Forelimb muscle (tissue), 1 donor: ENCODE results near the gene UNC80. TPM values are rescaled to one million over a fixed set of nuclear protein-coding genes. Genes with fewer than 3 reads are reported as not detected.
"Not testable (repeated sequence)": the region's sequence is repeated elsewhere in the genome, so short reads cannot be mapped to it uniquely, and the experiment has no call there.

Source experiments
- DNase-seq: peaks from one replicate; pipeline ENCODE4 v3.0.0-alpha.2; 2013; ENCODE audit warnings: low read depth
- polyA plus RNA-seq: library from polyadenylated mRNA; unstranded; fragments of 120-200 nt; gene quantifications from one replicate; pipeline ENCODE4 v1.2.1, GENCODE V29; 2013; ENCODE audit not compliant: insufficient read length

The UNC80 gene
- polyA plus RNA-seq: 2.4 TPM

- DNase-seq: peak; percentile 31
Observed at GRCh38 chr2:209771474-209772289, at the start of gene UNC80. UNC80 (plus strand) TSS chr2:209771832; CDS start chr2:209772073, 241 bp downstream.

GRCh38 chr2:209726311-209726710 is 45.3 kb upstream of the UNC80 start:
- DNase-seq: no peak

- DNase-seq: no peak
Observed at GRCh38 chr2:209727077-209727476, 44.6 kb upstream of the UNC80 start.

GRCh38 chr2:209734805-209735204 is 36.8 kb upstream of the UNC80 start:
- DNase-seq: no peak

- DNase-seq: no peak
Observed at GRCh38 chr2:209741953-209742352, 29.7 kb upstream of the UNC80 start.

- no peak for DNase-seq
Observed at GRCh38 chr2:209753020-209753419, 18.6 kb upstream of the UNC80 start.

DNA sequence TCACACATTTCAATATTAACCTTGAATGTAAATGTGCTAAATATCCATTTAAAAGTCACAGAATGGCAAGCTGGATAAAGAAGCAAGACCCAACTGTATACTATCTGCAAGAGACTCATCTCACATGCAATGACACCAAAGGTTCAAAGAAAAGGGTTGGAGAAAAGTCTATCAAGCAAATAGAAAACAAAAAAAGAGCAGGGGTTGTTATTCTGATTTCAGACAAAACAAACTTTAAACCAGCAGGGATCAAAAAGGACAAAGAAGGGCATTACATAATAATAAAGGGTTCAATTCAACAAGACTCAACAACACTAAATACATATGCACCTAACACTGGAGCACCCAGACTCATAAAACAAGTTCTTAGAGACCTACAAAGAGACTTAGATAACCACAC is 14.5 kb upstream of the UNC80 start:
- no peak for DNase-seq

DNA sequence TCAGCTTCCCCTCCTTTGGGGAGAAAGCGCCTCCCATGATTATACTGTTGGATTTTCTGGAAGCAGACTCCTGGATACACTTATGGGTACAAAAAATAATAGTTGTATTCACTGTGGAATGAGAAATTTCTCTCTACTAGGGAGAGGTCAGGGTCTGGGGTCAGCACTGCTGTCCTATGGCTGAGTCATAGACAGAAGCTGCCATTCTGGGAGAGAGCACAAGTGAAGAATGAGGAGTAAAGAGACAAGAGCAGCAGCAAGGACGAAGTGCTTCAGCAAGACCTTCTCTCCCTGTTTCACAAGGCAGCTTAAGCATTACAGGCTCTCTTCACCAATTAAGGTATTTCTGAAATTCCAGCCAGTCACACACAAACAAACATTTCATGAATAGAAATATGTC is 10.1 kb upstream of the UNC80 start:
- DNase-seq: no peak

GRCh38 chr2:209762563-209762962 is 9.1 kb upstream of the UNC80 start:
- no peak for DNase-seq

GRCh38 chr2:209763106-209763505 is 8.5 kb upstream of the UNC80 start:
- DNase-seq: no peak

- DNase-seq: no peak
Observed at GRCh38 chr2:209766613-209767012, 5.0 kb upstream of the UNC80 start.

DNA sequence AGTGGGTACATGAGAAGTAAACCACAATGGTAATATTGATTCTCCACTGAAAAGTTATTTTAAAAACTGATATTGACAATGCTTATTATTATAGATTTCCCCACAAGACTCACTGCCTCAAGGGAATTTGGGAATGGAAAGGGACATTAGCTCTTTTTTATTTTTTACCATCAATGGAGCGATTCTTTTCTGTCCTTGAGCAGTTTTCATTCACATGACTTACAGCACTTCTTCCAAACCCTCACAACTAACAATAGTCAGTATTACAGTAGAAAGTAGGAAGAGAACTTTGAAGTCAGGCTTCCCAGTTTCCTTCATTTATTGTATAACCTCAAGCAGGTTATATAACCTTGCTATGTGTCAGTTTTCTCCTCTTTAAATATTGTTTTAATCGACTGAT is 4.3 kb upstream of the UNC80 start:
- DNase-seq: no peak

GRCh38 chr2:209768557-209768956 is 3.1 kb upstream of the UNC80 start:
- DNase-seq: no peak

DNA sequence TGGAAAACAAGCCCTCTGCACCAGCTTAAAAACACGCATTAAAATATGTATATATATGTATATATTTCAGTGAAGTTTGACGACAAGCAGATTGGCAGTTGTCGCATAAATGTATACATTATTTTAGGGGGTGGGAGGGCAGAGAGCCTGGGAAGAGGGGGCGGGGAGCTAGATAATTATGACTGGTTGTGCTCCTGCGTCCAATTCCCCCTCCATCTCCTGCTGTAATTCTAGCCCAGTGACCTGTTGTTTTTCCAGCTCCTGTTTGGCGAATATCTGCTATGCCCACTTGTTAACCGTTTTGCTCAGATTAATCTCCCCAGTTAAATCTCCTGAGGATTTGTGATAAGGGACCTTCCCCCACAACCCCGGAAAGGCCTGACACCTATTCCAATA is 656 bp downstream of the UNC80 start:
- no peak for DNase-seq

DNA sequence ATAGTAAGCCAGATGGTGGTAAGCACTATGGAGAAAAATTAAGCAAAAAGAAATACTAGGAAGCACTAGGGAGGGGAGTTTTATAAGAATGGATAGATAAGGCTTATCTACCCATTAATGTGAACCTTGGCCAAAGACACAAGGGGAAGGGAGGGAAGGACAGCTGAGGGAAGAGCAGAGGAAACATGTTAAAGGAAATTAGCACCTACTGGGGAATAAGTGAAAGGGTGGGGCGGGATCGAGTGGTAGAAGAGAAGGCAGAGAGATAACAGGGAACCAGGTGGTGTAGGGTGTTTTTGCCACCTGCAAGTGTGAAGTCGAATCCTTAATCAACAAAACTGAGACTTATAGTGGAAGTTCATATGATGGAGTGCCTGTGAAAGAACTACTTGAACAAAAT is 1.7 kb downstream of the UNC80 start:
- DNase-seq: no peak

GRCh38 chr2:209787416-209787815 is 15.8 kb downstream of the UNC80 start:
- DNase-seq: no peak

- DNase-seq: no peak
Observed at GRCh38 chr2:209788925-209789324, 17.3 kb downstream of the UNC80 start.

- DNase-seq: no peak
Observed at GRCh38 chr2:209790066-209790728, 18.6 kb downstream of the UNC80 start.

- DNase-seq: no peak
Observed at GRCh38 chr2:209791151-209791550, 19.5 kb downstream of the UNC80 start.

- DNase-seq: not testable (repeated sequence)
Observed at GRCh38 chr2:209795425-209795824, 23.8 kb downstream of the UNC80 start.

DNA sequence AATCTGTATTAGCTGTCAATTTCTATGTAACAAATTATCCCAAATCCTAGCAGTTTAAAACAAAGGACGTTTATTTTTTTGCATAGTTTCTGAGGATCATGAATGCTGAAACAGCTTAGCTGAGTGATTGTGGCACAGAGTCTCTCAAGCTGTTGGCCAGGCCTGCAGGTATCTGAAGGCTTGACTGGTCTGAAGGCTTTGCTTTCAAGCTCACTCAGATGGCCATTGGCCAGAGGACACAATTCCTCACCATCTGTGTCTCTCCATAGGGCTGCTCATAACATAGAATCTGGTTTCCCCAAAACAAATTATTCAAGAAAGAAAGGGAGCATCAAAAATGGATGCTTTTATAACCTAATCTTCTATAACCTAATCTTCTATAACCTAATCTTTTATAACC is 33.7 kb downstream of the UNC80 start:
- DNase-seq: no peak

DNA sequence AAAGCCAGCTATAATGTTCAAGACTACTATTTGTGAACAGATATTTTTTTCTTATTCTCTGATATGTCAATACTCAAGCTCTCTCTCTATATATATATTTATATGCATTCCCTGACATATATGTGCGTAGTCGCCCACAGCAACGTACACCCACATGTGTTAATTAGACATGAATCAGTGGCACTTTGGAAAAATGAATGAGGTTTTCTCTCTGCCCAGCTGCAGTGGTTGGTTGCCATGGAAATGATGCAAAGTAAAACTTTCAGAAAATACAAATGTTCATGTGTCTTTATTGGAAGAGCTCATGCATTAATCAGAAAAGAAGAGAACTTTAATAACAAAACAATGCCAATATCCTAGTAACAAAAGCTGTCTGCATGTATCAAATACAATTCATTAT is 34.7 kb downstream of the UNC80 start:
- DNase-seq: no peak

- no peak for DNase-seq
Observed at GRCh38 chr2:209808521-209808920, 36.9 kb downstream of the UNC80 start.
